GM23338 (cell line): ENCODE results near the gene EVC. TPM values are rescaled to one million over a fixed set of nuclear protein-coding genes. Genes with fewer than 3 reads are reported as not detected.

Experiments used
- ATAC-seq: fragments of 200-7000 bp; cut with Tn5 transposase; 3 replicates; pipeline ENCODE4 v1.9.1; 2020
- DNase-seq: peaks from one replicate; pipeline ENCODE4 v3.0.0-alpha.2; 2015; ENCODE audit warnings: low spot score
- H2AFZ ChIP-seq: fragments of 200-600 bp; sonication (generic); 2 replicates; pipeline ENCODE4 v1.8.0; 2016; ENCODE audit warnings: antibody characterized with exemption, mild to moderate bottlenecking, moderate library complexity
- H3F3A ChIP-seq: fragments of 200-600 bp; sonication (generic); replicated peaks from 2 replicates; pipeline ENCODE4 v1.8.0; 2017; ENCODE audit warnings: antibody characterized with exemption, mixed run types, low read depth
- H3K27ac ChIP-seq: fragments of 200-600 bp; sonication (generic); 2 replicates; pipeline ENCODE4 v1.6.1; 2016; ENCODE audit warnings: low read depth
- H3K27me3 ChIP-seq: fragments of 200-600 bp; sonication (generic); 2 replicates; pipeline ENCODE4 v1.8.0; 2016; ENCODE audit warnings: mild to moderate bottlenecking, mixed run types, moderate library complexity; ENCODE audit not compliant: insufficient read depth
- H3K36me3 ChIP-seq: fragments of 200-600 bp; sonication (generic); 2 replicates; pipeline ENCODE4 v1.8.0; 2016; ENCODE audit warnings: mild to moderate bottlenecking; ENCODE audit not compliant: insufficient read depth
- H3K4me1 ChIP-seq: fragments of 200-600 bp; sonication (generic); 2 replicates; pipeline ENCODE4 v1.8.0; 2016; ENCODE audit warnings: mild to moderate bottlenecking, moderate library complexity; ENCODE audit not compliant: insufficient read depth
- H3K4me2 ChIP-seq: fragments of 200-600 bp; sonication (generic); 2 replicates; pipeline ENCODE4 v1.7.1; 2017; ENCODE audit warnings: mixed run types
- H3K4me3 ChIP-seq: fragments of 200-600 bp; sonication (generic); 2 replicates; pipeline ENCODE4 v1.6.1; 2016; ENCODE audit warnings: mixed run types
- H3K79me2 ChIP-seq: fragments of 200-600 bp; sonication (generic); replicated peaks from 2 replicates; pipeline ENCODE4 v1.8.0; 2017; ENCODE audit warnings: mild to moderate bottlenecking; ENCODE audit not compliant: insufficient read depth
- H3K9me2 ChIP-seq: fragments of 200-600 bp; sonication (generic); 2 replicates; pipeline ENCODE4 v1.8.0; 2017; ENCODE audit not compliant: insufficient read depth
- H4K20me1 ChIP-seq: fragments of 200-600 bp; sonication (generic); replicated peaks from 2 replicates; pipeline ENCODE4 v1.8.0; 2017; ENCODE audit warnings: mild to moderate bottlenecking; ENCODE audit not compliant: insufficient read depth
- H3K27ac Mint-ChIP-seq: 2 replicates; pipeline ENCODE4 v1.8.0; 2020; ENCODE audit warnings: inconsistent platforms, mild to moderate bottlenecking, moderate library complexity, mixed read lengths
- H3K27me3 Mint-ChIP-seq: 3 replicates; pipeline ENCODE4 v1.8.0; 2022; ENCODE audit warnings: low read depth, mild to moderate bottlenecking, moderate library complexity, mixed read lengths, inconsistent platforms; ENCODE audit not compliant: insufficient read depth, poor library complexity
- H3K36me3 Mint-ChIP-seq: 3 replicates; pipeline ENCODE4 v1.8.0; 2021; ENCODE audit warnings: low read depth, mild to moderate bottlenecking, inconsistent platforms, moderate library complexity, mixed read lengths
- H3K4me1 Mint-ChIP-seq: 3 replicates; pipeline ENCODE4 v1.8.0; 2020; ENCODE audit warnings: mild to moderate bottlenecking, inconsistent platforms, mixed read lengths
- H3K4me3 Mint-ChIP-seq: 3 replicates; pipeline ENCODE4 v1.8.0; 2021; ENCODE audit warnings: moderate library complexity, mild to moderate bottlenecking, inconsistent platforms, mixed read lengths
- H3K9me3 Mint-ChIP-seq: 3 replicates; pipeline ENCODE4 v1.8.0; 2020; ENCODE audit warnings: moderate library complexity, mild to moderate bottlenecking, inconsistent platforms, mixed read lengths
- JUNB ChIP-seq: IDR thresholded peaks from one replicate; pipeline ENCODE4 v1.6.1; 2016; ENCODE audit warnings: antibody characterized with exemption; ENCODE audit not compliant: unreplicated experiment
- STAT1 ChIP-seq: IDR thresholded peaks from one replicate; pipeline ENCODE4 v1.6.1; 2016; ENCODE audit warnings: antibody characterized with exemption; ENCODE audit not compliant: unreplicated experiment
- polyA plus RNA-seq: library from polyadenylated mRNA; unstranded; fragments of >200 nt; fragmentation: Nextera tagmentation; extraction: Ambion mirVana; gene quantifications from 2 replicates; pipeline ENCODE4 v1.2.1, GENCODE V29; 2016
- total RNA-seq: library from RNA; depleted of rRNA; stranded (reverse); fragments of >200 nt; shearing (Covaris generic); gene quantifications from 2 replicates; pipeline ENCODE4 v1.2.3, GENCODE V29; 2014
- TF ChIP-seq, protein P1 (sequence below): fragments of 250-450 bp; sonication (Bioruptor Pico); IDR thresholded peaks from 2 replicates; pipeline ENCODE4 v1.5.0; 2020; ENCODE audit warnings: mild to moderate bottlenecking, moderate library complexity

EVC gene
- total and polyA plus RNA-seq, 2 experiments from 2014 or later, result 1.7 to 12.8 TPM

DNA sequence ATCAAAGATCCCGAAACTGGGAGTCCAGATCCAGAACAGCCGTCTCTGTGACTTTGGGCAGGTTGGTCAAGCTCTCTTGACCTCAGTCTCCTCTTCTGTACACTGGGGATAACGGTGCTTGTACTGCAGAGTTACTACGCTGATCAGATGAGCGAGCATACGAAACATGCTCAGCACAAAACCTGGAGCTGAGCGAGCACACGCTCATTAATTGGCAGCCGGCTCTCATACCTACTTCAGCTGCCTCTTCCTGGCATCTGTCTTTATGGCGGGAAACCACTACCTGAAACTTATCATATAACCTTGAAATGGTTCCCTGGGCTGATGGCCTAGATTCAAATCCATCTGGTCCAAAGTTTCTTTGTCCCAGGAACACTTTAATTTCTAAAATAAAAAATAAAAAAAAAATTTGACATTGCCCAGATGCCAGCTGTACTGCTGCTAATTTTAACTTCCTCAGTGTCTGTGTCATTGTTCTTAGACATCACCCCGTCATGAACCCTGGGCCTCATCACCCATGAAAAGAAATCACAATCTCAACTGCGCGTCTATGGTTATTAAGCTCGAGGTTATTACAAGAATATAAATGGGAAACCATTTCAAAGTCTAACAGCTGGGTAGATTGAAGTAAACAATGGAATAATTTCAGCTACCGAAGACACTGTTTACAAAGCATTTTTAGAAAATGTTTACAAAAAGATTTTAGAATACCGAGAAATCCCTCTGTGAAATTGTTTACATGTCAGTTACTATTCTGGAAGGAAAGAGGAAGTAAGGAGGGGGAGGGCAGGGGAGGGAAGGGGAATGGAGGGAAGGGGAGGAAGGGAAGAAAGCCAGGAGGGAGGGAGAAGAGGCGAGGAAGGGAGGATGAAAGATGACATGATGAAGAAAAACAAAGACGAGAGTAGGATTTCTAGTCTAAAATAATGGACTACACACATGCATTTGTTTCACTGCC lies 132.9 kb downstream of the EVC start:
- TF ChIP-seq JUNB, result no peak
- TF ChIP-seq, protein P1, sequence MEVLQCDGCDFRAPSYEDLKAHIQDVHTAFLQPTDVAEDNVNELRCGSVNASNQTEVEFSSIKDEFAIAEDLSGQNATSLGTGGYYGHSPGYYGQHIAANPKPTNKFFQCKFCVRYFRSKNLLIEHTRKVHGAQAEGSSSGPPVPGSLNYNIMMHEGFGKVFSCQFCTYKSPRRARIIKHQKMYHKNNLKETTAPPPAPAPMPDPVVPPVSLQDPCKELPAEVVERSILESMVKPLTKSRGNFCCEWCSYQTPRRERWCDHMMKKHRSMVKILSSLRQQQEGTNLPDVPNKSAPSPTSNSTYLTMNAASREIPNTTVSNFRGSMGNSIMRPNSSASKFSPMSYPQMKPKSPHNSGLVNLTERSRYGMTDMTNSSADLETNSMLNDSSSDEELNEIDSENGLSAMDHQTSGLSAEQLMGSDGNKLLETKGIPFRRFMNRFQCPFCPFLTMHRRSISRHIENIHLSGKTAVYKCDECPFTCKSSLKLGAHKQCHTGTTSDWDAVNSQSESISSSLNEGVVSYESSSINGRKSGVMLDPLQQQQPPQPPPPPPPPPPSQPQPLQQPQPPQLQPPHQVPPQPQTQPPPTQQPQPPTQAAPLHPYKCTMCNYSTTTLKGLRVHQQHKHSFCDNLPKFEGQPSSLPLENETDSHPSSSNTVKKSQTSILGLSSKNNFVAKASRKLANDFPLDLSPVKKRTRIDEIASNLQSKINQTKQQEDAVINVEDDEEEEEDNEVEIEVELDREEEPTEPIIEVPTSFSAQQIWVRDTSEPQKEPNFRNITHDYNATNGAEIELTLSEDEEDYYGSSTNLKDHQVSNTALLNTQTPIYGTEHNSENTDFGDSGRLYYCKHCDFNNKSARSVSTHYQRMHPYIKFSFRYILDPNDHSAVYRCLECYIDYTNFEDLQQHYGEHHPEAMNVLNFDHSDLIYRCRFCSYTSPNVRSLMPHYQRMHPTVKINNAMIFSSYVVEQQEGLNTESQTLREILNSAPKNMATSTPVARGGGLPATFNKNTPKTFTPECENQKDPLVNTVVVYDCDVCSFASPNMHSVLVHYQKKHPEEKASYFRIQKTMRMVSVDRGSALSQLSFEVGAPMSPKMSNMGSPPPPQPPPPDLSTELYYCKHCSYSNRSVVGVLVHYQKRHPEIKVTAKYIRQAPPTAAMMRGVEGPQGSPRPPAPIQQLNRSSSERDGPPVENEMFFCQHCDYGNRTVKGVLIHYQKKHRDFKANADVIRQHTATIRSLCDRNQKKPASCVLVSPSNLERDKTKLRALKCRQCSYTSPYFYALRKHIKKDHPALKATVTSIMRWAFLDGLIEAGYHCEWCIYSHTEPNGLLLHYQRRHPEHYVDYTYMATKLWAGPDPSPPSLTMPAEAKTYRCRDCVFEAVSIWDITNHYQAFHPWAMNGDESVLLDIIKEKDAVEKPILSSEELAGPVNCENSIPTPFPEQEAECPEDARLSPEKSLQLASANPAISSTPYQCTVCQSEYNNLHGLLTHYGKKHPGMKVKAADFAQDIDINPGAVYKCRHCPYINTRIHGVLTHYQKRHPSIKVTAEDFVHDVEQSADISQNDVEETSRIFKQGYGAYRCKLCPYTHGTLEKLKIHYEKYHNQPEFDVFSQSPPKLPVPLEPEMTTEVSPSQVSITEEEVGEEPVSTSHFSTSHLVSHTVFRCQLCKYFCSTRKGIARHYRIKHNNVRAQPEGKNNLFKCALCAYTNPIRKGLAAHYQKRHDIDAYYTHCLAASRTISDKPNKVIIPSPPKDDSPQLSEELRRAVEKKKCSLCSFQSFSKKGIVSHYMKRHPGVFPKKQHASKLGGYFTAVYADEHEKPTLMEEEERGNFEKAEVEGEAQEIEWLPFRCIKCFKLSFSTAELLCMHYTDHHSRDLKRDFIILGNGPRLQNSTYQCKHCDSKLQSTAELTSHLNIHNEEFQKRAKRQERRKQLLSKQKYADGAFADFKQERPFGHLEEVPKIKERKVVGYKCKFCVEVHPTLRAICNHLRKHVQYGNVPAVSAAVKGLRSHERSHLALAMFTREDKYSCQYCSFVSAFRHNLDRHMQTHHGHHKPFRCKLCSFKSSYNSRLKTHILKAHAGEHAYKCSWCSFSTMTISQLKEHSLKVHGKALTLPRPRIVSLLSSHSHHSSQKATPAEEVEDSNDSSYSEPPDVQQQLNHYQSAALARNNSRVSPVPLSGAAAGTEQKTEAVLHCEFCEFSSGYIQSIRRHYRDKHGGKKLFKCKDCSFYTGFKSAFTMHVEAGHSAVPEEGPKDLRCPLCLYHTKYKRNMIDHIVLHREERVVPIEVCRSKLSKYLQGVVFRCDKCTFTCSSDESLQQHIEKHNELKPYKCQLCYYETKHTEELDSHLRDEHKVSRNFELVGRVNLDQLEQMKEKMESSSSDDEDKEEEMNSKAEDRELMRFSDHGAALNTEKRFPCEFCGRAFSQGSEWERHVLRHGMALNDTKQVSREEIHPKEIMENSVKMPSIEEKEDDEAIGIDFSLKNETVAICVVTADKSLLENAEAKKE (CRISPR knock-in tag), result no peak
- TF ChIP-seq STAT1, result no peak
- Histone ChIP-seq H3K4me1 (no peaks in the 10 kb centered on the region; the same call in 1 of the 2 replicates), H3K36me3 (peaks cover 33% of the 10 kb centered on the region), H3K27ac (no peak overlapping the region), H2AFZ (no peak overlapping the region), H3K27me3 (no peaks in the 10 kb centered on the region), H3K4me3 (no peak overlapping the region), H3F3A (no peaks in the 10 kb centered on the region), H3K9me2 (no peaks in the 10 kb centered on the region), H4K20me1 (peaks cover 8% of the 10 kb centered on the region; the same call in 1 of the 2 replicates), H3K79me2 (no peaks in the 10 kb centered on the region; the same call in 1 of the 2 replicates), H3K4me2 (no peak overlapping the region)
- ATAC-seq (no peak), DNase-seq (no peak)
- Mint-ChIP-seq H3K36me3 (peaks cover 60% of the 10 kb centered on the region), H3K4me1 (peaks cover 13% of the 10 kb centered on the region; the same call in 2 of the 3 replicates), H3K27ac (no peak overlapping the region), H3K4me3 (no peak overlapping the region), H3K9me3 (no peaks in the 10 kb centered on the region), H3K27me3 (peaks cover 4% of the 10 kb centered on the region)
